ENCODE measurements around the gene ZC3H18.
"Not testable (repeated sequence)": the region's sequence is repeated elsewhere in the genome, so short reads cannot be mapped to it uniquely, and the experiment has no call there.

The ZC3H18 gene

GRCh38 chr16:88609426-88609825 is 39.2 kb downstream of the ZC3H18 start:
- DNase-seq: not testable (repeated sequence)

GRCh38 chr16:88610080-88610479 is 39.9 kb downstream of the ZC3H18 start:
- DNase-seq: no peak

GRCh38 chr16:88610909-88611812 is 41.0 kb downstream of the ZC3H18 start:
- no peak for DNase-seq

GRCh38 chr16:88613293-88613692 is 43.1 kb downstream of the ZC3H18 start:
- DNase-seq: no peak

- DNase-seq: no peak
These were observed 44.0 kb downstream of the ZC3H18 start for GRCh38 chr16:88613911-88614817.

GRCh38 chr16:88614818-88615580 is 44.8 kb downstream of the ZC3H18 start:
- DNase-seq: no peak

GRCh38 chr16:88616320-88616719 is 46.1 kb downstream of the ZC3H18 start:
- peak; percentile 41 for DNase-seq

- peak; percentile 6 for DNase-seq
These were observed 46.5 kb downstream of the ZC3H18 start for GRCh38 chr16:88616736-88617135.

- peak; percentile 11 for DNase-seq
These were observed 47.2 kb downstream of the ZC3H18 start for GRCh38 chr16:88617268-88618031.

- DNase-seq: no peak
These were observed 48.2 kb downstream of the ZC3H18 start for GRCh38 chr16:88618182-88618955.

- DNase-seq: no peak
These were observed 48.9 kb downstream of the ZC3H18 start for GRCh38 chr16:88618956-88619667.

GRCh38 chr16:88619859-88620815 is 49.9 kb downstream of the ZC3H18 start:
- DNase-seq: no peak

- DNase-seq: no peak
These were observed 51.9 kb downstream of the ZC3H18 start for GRCh38 chr16:88622125-88622524.

- DNase-seq: no peak
These were observed 52.7 kb downstream of the ZC3H18 start for GRCh38 chr16:88622866-88623265.

- no peak for DNase-seq
These were observed 53.7 kb downstream of the ZC3H18 start for GRCh38 chr16:88623858-88624257.

GRCh38 chr16:88624481-88624880 is 54.3 kb downstream of the ZC3H18 start:
- DNase-seq: no peak

GRCh38 chr16:88624977-88625576 is 54.9 kb downstream of the ZC3H18 start:
- DNase-seq: no peak

- DNase-seq: no peak
These were observed 56.4 kb downstream of the ZC3H18 start for GRCh38 chr16:88626646-88627045.
